ENCODE results near the gene PCIF1. TPM values are rescaled to one million over a fixed set of nuclear protein-coding genes. Genes with fewer than 3 reads are reported as not detected.
"Not testable (repeated sequence)": the region's sequence is repeated elsewhere in the genome, so short reads cannot be mapped to it uniquely, and the experiment has no call there.

The PCIF1 gene
- total RNA-seq, 1 donor from 2014 or later = 37.8 TPM

DNA sequence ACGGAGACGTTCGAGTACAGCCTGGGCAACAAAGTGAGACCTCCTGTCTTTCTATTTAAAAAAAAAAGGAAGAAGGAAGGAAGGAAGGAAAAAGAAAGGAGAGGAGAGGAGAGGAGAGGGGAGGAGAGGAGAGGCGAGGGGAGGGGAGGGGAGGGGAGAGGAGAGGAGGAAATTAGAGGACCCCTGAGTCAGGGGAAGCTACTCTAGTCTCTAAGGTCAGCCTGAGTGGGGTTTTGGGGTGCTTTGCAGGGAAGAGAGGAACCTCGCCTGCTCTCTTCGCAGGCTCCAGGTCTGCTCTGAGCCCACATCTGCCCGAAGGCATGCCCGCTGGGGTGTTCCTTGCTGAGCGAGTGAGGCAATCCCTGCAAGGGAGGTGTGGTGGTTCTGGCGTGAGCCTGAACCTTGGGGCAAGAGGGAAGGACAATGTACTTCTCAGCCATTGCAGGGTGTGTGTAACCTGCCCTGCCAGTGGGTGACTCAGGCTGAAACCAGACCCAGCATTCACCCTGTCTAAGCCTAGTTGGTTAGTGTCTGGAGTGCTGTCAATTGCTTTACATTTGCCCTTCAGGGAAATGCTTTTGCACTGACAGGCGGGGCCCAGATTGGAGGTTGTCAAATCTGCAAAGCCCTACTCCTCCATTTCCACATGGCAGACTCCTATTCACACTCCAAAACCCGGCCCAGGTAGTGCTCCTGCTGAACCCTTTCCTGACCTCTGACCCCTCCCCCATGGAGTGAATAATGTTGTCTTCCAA lies 58.9 kb downstream of the PCIF1 start:
- Mint-ChIP-seq H3K27ac (no peak overlapping the region), H3K27me3 (peaks cover 16% of the 10 kb centered on the region), H3K4me3 (ENCODE audit: low read depth) (no peak overlapping the region), H3K4me1 (ENCODE audit: low read depth) (peaks cover 2% of the 10 kb centered on the region), H3K9me3 (ENCODE audit: low read depth) (no peaks in the 10 kb centered on the region), H3K36me3 (ENCODE audit: insufficient read depth) (no peaks in the 10 kb centered on the region)
- TF ChIP-seq, protein P1, sequence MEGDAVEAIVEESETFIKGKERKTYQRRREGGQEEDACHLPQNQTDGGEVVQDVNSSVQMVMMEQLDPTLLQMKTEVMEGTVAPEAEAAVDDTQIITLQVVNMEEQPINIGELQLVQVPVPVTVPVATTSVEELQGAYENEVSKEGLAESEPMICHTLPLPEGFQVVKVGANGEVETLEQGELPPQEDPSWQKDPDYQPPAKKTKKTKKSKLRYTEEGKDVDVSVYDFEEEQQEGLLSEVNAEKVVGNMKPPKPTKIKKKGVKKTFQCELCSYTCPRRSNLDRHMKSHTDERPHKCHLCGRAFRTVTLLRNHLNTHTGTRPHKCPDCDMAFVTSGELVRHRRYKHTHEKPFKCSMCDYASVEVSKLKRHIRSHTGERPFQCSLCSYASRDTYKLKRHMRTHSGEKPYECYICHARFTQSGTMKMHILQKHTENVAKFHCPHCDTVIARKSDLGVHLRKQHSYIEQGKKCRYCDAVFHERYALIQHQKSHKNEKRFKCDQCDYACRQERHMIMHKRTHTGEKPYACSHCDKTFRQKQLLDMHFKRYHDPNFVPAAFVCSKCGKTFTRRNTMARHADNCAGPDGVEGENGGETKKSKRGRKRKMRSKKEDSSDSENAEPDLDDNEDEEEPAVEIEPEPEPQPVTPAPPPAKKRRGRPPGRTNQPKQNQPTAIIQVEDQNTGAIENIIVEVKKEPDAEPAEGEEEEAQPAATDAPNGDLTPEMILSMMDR (IDR thresholded peaks at IDR 0.05; ENCODE audit: unreplicated experiment) = no peak
- DNase-seq (ENCODE audit: low spot score, unreplicated experiment) = no peak

DNA sequence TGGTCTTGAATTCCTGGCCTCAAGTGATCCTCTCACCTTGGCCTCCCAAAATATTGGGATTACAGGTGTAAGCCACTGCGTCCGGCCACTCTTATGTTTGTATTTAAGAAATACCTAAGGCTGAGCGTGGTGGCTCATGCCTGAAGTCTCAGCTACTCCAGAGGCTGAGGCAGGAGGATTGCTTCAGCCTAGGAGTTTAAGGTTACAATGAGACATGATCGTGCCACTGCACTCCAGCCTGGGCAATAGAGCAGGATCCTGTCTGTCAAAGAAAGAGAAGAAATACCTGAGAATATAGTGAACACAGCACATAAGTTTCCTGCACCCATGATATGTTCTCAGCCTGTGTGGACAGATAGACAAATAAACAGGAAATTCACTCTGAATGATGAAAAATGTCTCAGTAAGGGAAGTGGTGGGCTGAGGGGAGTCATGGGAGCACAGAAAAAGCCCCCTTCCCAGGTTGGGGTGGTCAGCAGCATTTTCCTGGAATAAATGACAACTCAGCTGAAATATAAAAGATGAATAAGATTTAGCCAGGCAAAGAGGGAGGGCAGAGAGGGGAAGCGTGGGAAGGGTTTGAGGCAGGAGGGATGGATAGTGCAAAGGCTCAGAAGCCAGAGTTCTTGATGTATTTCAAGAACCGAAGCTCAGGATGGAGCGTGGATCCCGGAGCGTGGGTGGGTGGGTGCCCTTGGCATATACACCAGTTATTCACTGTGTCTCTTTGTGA lies 60.4 kb downstream of the PCIF1 start:
- no peaks in the 10 kb centered on the region for H3K9me3 Mint-ChIP-seq (ENCODE audit: low read depth)
- H3K27me3 Mint-ChIP-seq = peaks cover 24% of the 10 kb centered on the region
- peak overlapping the region; percentile 41 for H3K27ac Mint-ChIP-seq

DNA sequence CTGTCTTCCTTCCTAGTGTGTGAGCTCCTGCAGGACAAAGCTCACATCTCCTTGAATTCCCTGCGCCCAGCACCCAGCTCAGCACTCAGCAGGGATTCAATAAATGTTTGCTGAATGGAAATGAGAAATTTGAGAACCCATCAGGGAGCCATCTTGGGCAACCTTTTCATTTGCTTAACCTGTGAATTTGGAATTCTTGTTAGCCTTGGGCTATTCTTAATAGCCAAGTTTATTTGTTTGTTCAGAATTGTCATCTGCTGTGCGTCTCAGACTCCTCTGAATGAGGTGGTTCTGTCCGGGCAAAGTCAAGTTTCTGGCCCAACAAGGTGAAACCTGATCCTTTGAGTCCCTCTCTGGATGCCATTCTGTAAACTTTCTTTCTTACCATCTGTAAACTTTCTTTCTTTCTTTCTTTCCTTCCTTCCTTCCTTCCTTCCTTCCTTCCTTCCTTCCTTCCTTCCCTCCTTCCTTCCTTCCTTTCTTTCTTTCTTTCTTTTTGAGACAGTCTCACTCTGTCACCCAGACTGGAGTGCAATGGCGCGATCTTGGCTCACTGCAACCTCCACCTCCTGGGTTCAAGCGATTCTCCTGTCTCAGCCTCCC lies 61.1 kb downstream of the PCIF1 start:
- not testable (repeated sequence) for H3K36me3 Mint-ChIP-seq (ENCODE audit: insufficient read depth); H3K4me1 Mint-ChIP-seq (ENCODE audit: low read depth); DNase-seq (ENCODE audit: low spot score, unreplicated experiment); H3K27ac Mint-ChIP-seq; H3K9me3 Mint-ChIP-seq (ENCODE audit: low read depth); H3K4me3 Mint-ChIP-seq (ENCODE audit: low read depth)
- peaks cover 28% of the 10 kb centered on the region for H3K27me3 Mint-ChIP-seq

More for the DNA sequence above, 60.4 kb downstream of the PCIF1 start:
- DNase-seq (ENCODE audit: low spot score, unreplicated experiment) = no peak
- no peaks in the 10 kb centered on the region for H3K36me3 Mint-ChIP-seq (ENCODE audit: insufficient read depth)
- H3K4me3 Mint-ChIP-seq (ENCODE audit: low read depth) = no peak overlapping the region
- H3K4me1 Mint-ChIP-seq (ENCODE audit: low read depth) = peaks cover 2% of the 10 kb centered on the region
- TF ChIP-seq, protein P1 (IDR thresholded peaks at IDR 0.05; ENCODE audit: unreplicated experiment) = no peak

DNA sequence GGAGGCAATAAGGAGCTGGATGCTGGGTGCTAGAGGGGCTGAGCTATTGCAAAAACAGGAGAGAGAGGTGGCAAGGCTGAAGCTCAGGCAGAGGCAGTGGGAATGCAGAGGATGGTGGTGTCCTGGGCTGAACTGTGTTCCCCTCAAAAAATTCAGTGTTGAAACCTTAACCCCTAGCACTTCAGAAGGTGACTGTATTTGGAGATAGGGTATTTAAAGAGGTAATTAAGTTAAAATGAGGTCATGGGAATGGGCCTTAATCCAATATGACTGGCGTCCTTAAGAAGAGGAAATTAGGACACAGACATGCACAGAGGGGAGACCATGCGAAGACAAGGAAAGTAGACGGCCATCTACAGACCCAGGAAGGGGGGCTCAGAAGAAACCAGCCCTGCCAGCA lies 62.7 kb downstream of the PCIF1 start:
- Mint-ChIP-seq H3K9me3 (ENCODE audit: low read depth) (no peaks in the 10 kb centered on the region), H3K27me3 (peaks cover 36% of the 10 kb centered on the region), H3K4me1 (ENCODE audit: low read depth) (peaks cover 2% of the 10 kb centered on the region), H3K4me3 (ENCODE audit: low read depth) (no peak overlapping the region), H3K27ac (no peak overlapping the region), H3K36me3 (ENCODE audit: insufficient read depth) (no peaks in the 10 kb centered on the region)
- no peak for DNase-seq (ENCODE audit: low spot score, unreplicated experiment)
- TF ChIP-seq, protein P1 (IDR thresholded peaks at IDR 0.05; ENCODE audit: unreplicated experiment) = no peak

Other genes with a start within 250 kb of the PCIF1 start
- not detected in 2 replicates for gene WFDC13, start 232.6 kb upstream of the PCIF1 start, total RNA-seq
- not detected in 2 replicates for gene WFDC10B, start 229.7 kb upstream of the PCIF1 start, total RNA-seq
- not detected in 2 replicates for gene SPINT4, start 212.3 kb upstream of the PCIF1 start, total RNA-seq
- gene WFDC3, start 142.8 kb upstream of the PCIF1 start, total RNA-seq = 0.62 and 0.84 TPM in 2 replicates
- gene DNTTIP1, start 142.7 kb upstream of the PCIF1 start, total RNA-seq = 29.3 and 33.4 TPM in 2 replicates
- gene UBE2C, start 122.0 kb upstream of the PCIF1 start, total RNA-seq = 63.9 and 69.0 TPM in 2 replicates
- gene TNNC2, start 107.4 kb upstream of the PCIF1 start, total RNA-seq = 0.67 TPM in 1 of 2 replicates, not detected in the other
- gene SNX21, start 100.9 kb upstream of the PCIF1 start, total RNA-seq = 12.2 and 13.1 TPM in 2 replicates
- gene ACOT8, start 77.3 kb upstream of the PCIF1 start, total RNA-seq = 23.0 and 23.2 TPM in 2 replicates
- 7.6 and 7.9 TPM in 2 replicates for gene ZSWIM3, start 77.1 kb upstream of the PCIF1 start, total RNA-seq
- 13.3 and 15.1 TPM in 2 replicates for gene ZSWIM1, start 53.5 kb upstream of the PCIF1 start, total RNA-seq
- 3.6 and 4.2 TPM in 2 replicates for gene SPATA25, start 47.1 kb upstream of the PCIF1 start, total RNA-seq
- 6.3 and 8.4 TPM in 2 replicates for gene NEURL2, start 43.5 kb upstream of the PCIF1 start, total RNA-seq
- gene CTSA, start 43.3 kb upstream of the PCIF1 start, total RNA-seq = 91.3 and 92.1 TPM in 2 replicates
- 28.6 and 29.6 TPM in 2 replicates for gene PLTP, start 22.5 kb upstream of the PCIF1 start, total RNA-seq
- gene ZNF335, start 37.5 kb downstream of the PCIF1 start, total RNA-seq = 27.4 and 28.5 TPM in 2 replicates
- gene MMP9, start 74.2 kb downstream of the PCIF1 start, total RNA-seq = not detected in 2 replicates
- gene SLC12A5, start 94.5 kb downstream of the PCIF1 start, total RNA-seq = 8.5 and 8.8 TPM in 2 replicates
- 52.5 and 58.7 TPM in 2 replicates for gene NCOA5, start 155.3 kb downstream of the PCIF1 start, total RNA-seq
- gene CD40, start 183.6 kb downstream of the PCIF1 start, total RNA-seq = 1.5 and 2.2 TPM in 2 replicates